Vagina (tissue), 2 donors: ENCODE measurements around the gene SPAG7. TPM values are rescaled to one million over a fixed set of nuclear protein-coding genes. Genes with fewer than 3 reads are reported as not detected.
A peak's percentile ranks its signal among the peaks of the same experiment; 100 is the strongest.

Experiments used
- DNase-seq, 2 donors: peaks; one replicate each; pipeline ENCODE4 v3.0.0-alpha.2; 2017; ENCODE audit errors: extremely low spot score in 2 of 2
- H3K27ac ChIP-seq: fragments of 200-600 bp; sonication (generic); one replicate; pipeline ENCODE4 v1.5.1; 2019
- H3K27me3 ChIP-seq: fragments of 200-600 bp; sonication (generic); one replicate; pipeline ENCODE4 v1.5.1; 2019
- H3K36me3 ChIP-seq, 2 donors: fragments of 200-600 bp; sonication (generic); one replicate each; pipeline ENCODE4 v1.5.1; 2017 to 2019
- H3K4me1 ChIP-seq: fragments of 200-600 bp; sonication (generic); one replicate; pipeline ENCODE4 v1.5.1; 2019
- H3K4me3 ChIP-seq, 2 donors: fragments of 200-600 bp; sonication (generic); 1 replicate in 1 of 2; 2 replicates in 1 of 2; pipeline ENCODE4 v1.5.1; 2016 to 2019
- H3K9me3 ChIP-seq: fragments of 200-600 bp; sonication (generic); one replicate; pipeline ENCODE4 v1.5.1; 2019
- CTCF ChIP-seq, 3 experiments: fragments of 450-650 bp in 2 of 3; fragments of 200-600 bp in 1 of 3; sonication (generic) in 1 of 3; IDR thresholded peaks; one replicate each; pipeline ENCODE4 v1.5.1; 2017 to 2019; ENCODE audit warnings: antibody characterized with exemption in 3 of 3, mild to moderate bottlenecking in 2 of 3, moderate library complexity in 2 of 3
- POLR2A ChIP-seq, 2 donors: fragments of 450-650 bp; IDR thresholded peaks; one replicate each; pipeline ENCODE4 v1.6.1; 2017; ENCODE audit warnings: antibody characterized with exemption in 2 of 2, mild to moderate bottlenecking in 2 of 2, moderate library complexity in 2 of 2
- POLR2AphosphoS5 ChIP-seq, 2 donors: sonication (generic); formaldehyde crosslinking; IDR thresholded peaks; one replicate each; pipeline ENCODE4 v1.9.0; 2017; ENCODE audit warnings: antibody characterized with exemption in 2 of 2, mild to moderate bottlenecking in 2 of 2, low read depth in 1 of 2; ENCODE audit not compliant: insufficient read depth in 1 of 2
- intact Hi-C: fragments of 100-400 bp; cut with DNase I; formaldehyde crosslinking; loops from one replicate; pipeline ENCODE4 v1.15.1; 2023
- total RNA-seq: library from RNA; depleted of rRNA; stranded (reverse); fragments of >200 nt; gene quantifications from one replicate; pipeline ENCODE4 v1.2.3, GENCODE V29; 2016

SPAG7 gene
- total RNA-seq, 1 donor from 2014 or later: 34.6 TPM

- intact Hi-C loops: no loop called here
- Histone ChIP-seq H3K27me3 (no peaks in the 10 kb centered on the region), H3K36me3 (peaks cover 0 to 6% of the 10 kb centered on the region in 2 donors), H3K27ac (peak overlapping the region; percentile 96), H3K4me1 (peaks cover 44% of the 10 kb centered on the region), H3K4me3 (peak overlapping the region; percentile 68 to 83), H3K9me3 (no peaks in the 10 kb centered on the region)
- TF ChIP-seq CTCF (IDR thresholded peaks at IDR 0.05) (no peak), POLR2A (IDR thresholded peaks at IDR 0.05) (peak in 1 of 2 donors; percentile 40)
- DNase-seq: peak; percentile 100
These were observed 626 bp downstream of the SPAG7 start for GRCh38 chr17:4966844-4967538.

- Histone ChIP-seq H3K27me3 (no peaks in the 10 kb centered on the region), H3K36me3 (peaks cover 0 to 6% of the 10 kb centered on the region in 2 donors), H3K27ac (peak overlapping the region; percentile 96), H3K4me3 (no peak overlapping the region), H3K4me1 (peaks cover 44% of the 10 kb centered on the region), H3K9me3 (no peaks in the 10 kb centered on the region)
- DNase-seq: no peak
- TF ChIP-seq POLR2AphosphoS5 (IDR thresholded peaks at IDR 0.05; ENCODE audit: insufficient read depth in 1 of 2, low read depth in 1 of 2) (no peak), CTCF (IDR thresholded peaks at IDR 0.05) (no peak), POLR2A (IDR thresholded peaks at IDR 0.05) (no peak)
- intact Hi-C loops: no loop called here
These were observed 2.2 kb downstream of the SPAG7 start for GRCh38 chr17:4965311-4965986.

GRCh38 chr17:4960279-4960922 is 7.2 kb downstream of the SPAG7 start:
- Histone ChIP-seq H3K27ac (no peak overlapping the region), H3K36me3 (peaks cover 0 to 20% of the 10 kb centered on the region in 2 donors), H3K4me1 (peaks cover 7% of the 10 kb centered on the region), H3K4me3 (no peak overlapping the region), H3K27me3 (no peaks in the 10 kb centered on the region), H3K9me3 (no peaks in the 10 kb centered on the region)
- intact Hi-C loops: no loop called here
- TF ChIP-seq CTCF (IDR thresholded peaks at IDR 0.05) (no peak), POLR2AphosphoS5 (IDR thresholded peaks at IDR 0.05; ENCODE audit: insufficient read depth in 1 of 2, low read depth in 1 of 2) (no peak), POLR2A (IDR thresholded peaks at IDR 0.05) (no peak)
- no peak for DNase-seq

GRCh38 chr17:4959261-4959965 is 8.2 kb downstream of the SPAG7 start:
- Histone ChIP-seq H3K9me3 (no peaks in the 10 kb centered on the region), H3K4me3 (no peak overlapping the region), H3K27ac (no peak overlapping the region), H3K36me3 (peaks cover 0 to 20% of the 10 kb centered on the region in 2 donors), H3K4me1 (no peaks in the 10 kb centered on the region), H3K27me3 (no peaks in the 10 kb centered on the region)
- DNase-seq: no peak
- intact Hi-C loops: no loop called here
- TF ChIP-seq POLR2AphosphoS5 (IDR thresholded peaks at IDR 0.05; ENCODE audit: insufficient read depth in 1 of 2, low read depth in 1 of 2) (no peak), POLR2A (IDR thresholded peaks at IDR 0.05) (no peak), CTCF (IDR thresholded peaks at IDR 0.05) (no peak)
